ENCODE data around the gene TMUB2. TPM values are rescaled to one million over a fixed set of nuclear protein-coding genes. Genes with fewer than 3 reads are reported as not detected.

TMUB2 gene
- total and polyA plus RNA-seq, 2 donors (not counting 1 experiment from before 2014, with no cell fraction given) = 37.3 to 45.4 TPM

GRCh38 chr17:44199553-44200477 is 13.0 kb downstream of the TMUB2 start, which contains the start of gene ATXN7L3:
Gene ATXN7L3 (minus strand): TSS chr17:44199884. CDS start chr17:44198070, 1,814 bp downstream.
- peak within 1 kb of the TSS; percentile 66 for H2AFZ ChIP-seq (ENCODE audit: low read length)
- H3K27me3 ChIP-seq (ENCODE audit: control insufficient read depth, insufficient read depth, low read length) = no peaks in the 10 kb centered on the region
- no peaks in the 10 kb centered on the region for H4K20me1 ChIP-seq (ENCODE audit: control insufficient read depth, extremely low read depth, insufficient read depth, low read length)
- H3K4me2 ChIP-seq (ENCODE audit: extremely low read depth, insufficient read depth, low read length) = peak within 1 kb of the TSS; percentile 97
- peak within 1 kb of the TSS; percentile 88 for H3K27ac ChIP-seq (ENCODE audit: insufficient read depth, low read length)
- H3K9ac ChIP-seq (ENCODE audit: insufficient read depth, low read length) = peak within 1 kb of the TSS; percentile 85
- TF ChIP-seq EZH2 (IDR thresholded peaks at IDR 0.05; ENCODE audit: low read length, missing control alignments) (no peak), CTCF (conservative IDR thresholded peaks at IDR 0.05 in 1 of 2, IDR thresholded peaks at IDR 0.05 in 1 of 2; ENCODE audit: low read depth in 1 of 2, low read length in 2 of 2) (no peak)
- H3K4me1 ChIP-seq (ENCODE audit: control insufficient read depth, extremely low read depth, insufficient read depth, low read length) = peaks cover 28% of the 10 kb centered on the region
- peak within 1 kb of the TSS; percentile 73 to 87 (median 80) for H3K4me3 ChIP-seq (replicated peaks in 1 of 4; ENCODE audit: control extremely low read depth in 1 of 4, insufficient read depth in 1 of 4, low read depth in 3 of 4, low read length in 4 of 4)
- H3K36me3 ChIP-seq (ENCODE audit: control insufficient read depth, insufficient read depth, low read length) = peaks cover 16% of the 10 kb centered on the region
- peak; percentile 97 to 98 for DNase-seq (ENCODE audit: low read depth in 2 of 2)
- H3K79me2 ChIP-seq (ENCODE audit: control insufficient read depth, insufficient read depth, low read length) = peaks cover 23% of the 10 kb centered on the region
- no peaks in the 10 kb centered on the region for H3K9me3 ChIP-seq (ENCODE audit: control insufficient read depth, insufficient read depth, low read depth, low read length)

DNA sequence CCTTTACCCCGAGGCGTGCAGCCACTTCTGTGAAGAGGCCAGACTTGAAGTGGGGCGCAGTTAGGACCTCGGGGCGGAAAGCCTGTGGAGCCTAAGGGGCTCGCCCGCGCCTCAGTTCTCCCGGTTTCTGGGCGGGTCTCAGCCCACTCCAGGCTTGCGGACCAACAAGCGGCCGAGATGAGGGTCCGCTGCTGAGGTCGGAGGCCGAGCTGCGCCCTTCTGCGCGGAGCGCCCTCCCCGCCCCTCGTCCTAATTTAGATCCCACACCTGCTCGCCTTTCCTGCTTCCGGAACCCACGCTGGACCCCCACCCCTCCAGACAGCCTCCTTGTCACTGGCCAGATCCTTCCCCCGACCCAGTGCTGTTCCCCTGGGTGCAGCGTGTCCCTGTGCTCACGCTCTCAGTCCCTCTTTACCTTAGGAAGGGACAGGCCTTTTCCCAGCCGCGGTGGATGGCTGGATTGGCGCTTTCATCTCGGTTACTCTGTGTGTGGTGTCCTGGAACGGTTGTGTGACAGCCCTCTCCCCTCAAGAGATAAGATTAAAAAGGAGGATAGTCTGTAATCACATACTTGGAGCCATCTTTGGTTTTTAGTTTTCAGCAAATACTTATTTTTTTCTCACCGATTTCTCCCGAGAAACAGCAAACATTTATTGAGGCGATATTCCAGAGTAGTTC is 13.8 kb downstream of the TMUB2 start:
- no peaks in the 10 kb centered on the region for H4K20me1 ChIP-seq (ENCODE audit: control insufficient read depth, extremely low read depth, insufficient read depth, low read length)
- peaks cover 14% of the 10 kb centered on the region for H3K36me3 ChIP-seq (ENCODE audit: control insufficient read depth, insufficient read depth, low read length)
- no peaks in the 10 kb centered on the region for H3K27me3 ChIP-seq (ENCODE audit: control insufficient read depth, insufficient read depth, low read length)
- no peak for DNase-seq (ENCODE audit: low read depth in 2 of 2)
- H3K27ac ChIP-seq (ENCODE audit: insufficient read depth, low read length) = peak overlapping the region; percentile 87
- H3K4me2 ChIP-seq (ENCODE audit: extremely low read depth, insufficient read depth, low read length) = peak overlapping the region; percentile 91
- H3K79me2 ChIP-seq (ENCODE audit: control insufficient read depth, insufficient read depth, low read length) = peaks cover 23% of the 10 kb centered on the region
- peak overlapping the region; percentile 49 to 71 (median 64) for H3K4me3 ChIP-seq (replicated peaks in 1 of 4; ENCODE audit: control extremely low read depth in 1 of 4, insufficient read depth in 1 of 4, low read depth in 3 of 4, low read length in 4 of 4)
- TF ChIP-seq CTCF (conservative IDR thresholded peaks at IDR 0.05 in 1 of 2, IDR thresholded peaks at IDR 0.05 in 1 of 2; ENCODE audit: low read depth in 1 of 2, low read length in 2 of 2) (no peak), EZH2 (IDR thresholded peaks at IDR 0.05; ENCODE audit: low read length, missing control alignments) (no peak)
- peaks cover 28% of the 10 kb centered on the region for H3K4me1 ChIP-seq (ENCODE audit: control insufficient read depth, extremely low read depth, insufficient read depth, low read length)
- peak overlapping the region; percentile 85 for H3K9ac ChIP-seq (ENCODE audit: insufficient read depth, low read length)
- H3K9me3 ChIP-seq (ENCODE audit: control insufficient read depth, insufficient read depth, low read depth, low read length) = no peaks in the 10 kb centered on the region
- peak overlapping the region; percentile 66 for H2AFZ ChIP-seq (ENCODE audit: low read length)

DNA sequence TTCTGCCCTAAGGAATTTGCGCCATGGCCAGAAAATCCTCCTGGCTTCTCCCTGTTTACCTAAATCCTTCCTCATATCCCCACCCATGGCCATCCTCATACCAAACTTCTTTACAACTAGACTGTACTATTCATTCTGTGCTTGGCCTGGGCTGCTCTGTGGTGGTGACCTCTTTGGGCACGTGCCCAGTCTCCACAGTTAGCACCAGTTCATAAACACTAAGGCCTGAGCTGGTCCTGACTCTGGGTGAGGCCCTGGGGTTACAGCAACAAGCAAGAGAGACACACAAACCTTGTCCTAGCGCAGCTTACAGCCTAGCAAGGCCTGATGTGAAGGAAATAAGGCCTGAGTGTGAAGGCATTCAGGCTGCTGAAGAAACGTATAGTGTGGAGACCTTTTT is 16.0 kb downstream of the TMUB2 start:
- peaks cover 13% of the 10 kb centered on the region for H3K36me3 ChIP-seq (ENCODE audit: control insufficient read depth, insufficient read depth, low read length)
- no peak overlapping the region for H3K9ac ChIP-seq (ENCODE audit: insufficient read depth, low read length)
- H3K4me3 ChIP-seq (replicated peaks in 1 of 4; ENCODE audit: control extremely low read depth in 1 of 4, insufficient read depth in 1 of 4, low read depth in 3 of 4, low read length in 4 of 4) = no peak overlapping the region
- H3K4me1 ChIP-seq (ENCODE audit: control insufficient read depth, extremely low read depth, insufficient read depth, low read length) = peaks cover 29% of the 10 kb centered on the region
- H3K27me3 ChIP-seq (ENCODE audit: control insufficient read depth, insufficient read depth, low read length) = no peaks in the 10 kb centered on the region
- H3K27ac ChIP-seq (ENCODE audit: insufficient read depth, low read length) = peak overlapping the region; percentile 43
- no peaks in the 10 kb centered on the region for H3K9me3 ChIP-seq (ENCODE audit: control insufficient read depth, insufficient read depth, low read depth, low read length)
- no peak for TF ChIP-seq EZH2 (IDR thresholded peaks at IDR 0.05; ENCODE audit: low read length, missing control alignments)
- TF ChIP-seq CTCF (conservative IDR thresholded peaks at IDR 0.05 in 1 of 2, IDR thresholded peaks at IDR 0.05 in 1 of 2; ENCODE audit: low read depth in 1 of 2, low read length in 2 of 2) = no peak
- no peak overlapping the region for H2AFZ ChIP-seq (ENCODE audit: low read length)
- DNase-seq (ENCODE audit: low read depth in 2 of 2) = peak in 1 of 2 donors; percentile 48
- H3K79me2 ChIP-seq (ENCODE audit: control insufficient read depth, insufficient read depth, low read length) = peaks cover 12% of the 10 kb centered on the region
- no peaks in the 10 kb centered on the region for H4K20me1 ChIP-seq (ENCODE audit: control insufficient read depth, extremely low read depth, insufficient read depth, low read length)
- H3K4me2 ChIP-seq (ENCODE audit: extremely low read depth, insufficient read depth, low read length) = peak overlapping the region; percentile 66

All from fibroblast of lung (primary cell).